IMR-90 (cell line): ENCODE measurements around the gene OR51E2.

Experiments used
- BHLHE40 ChIP-seq: fragments of 150-350 bp; IDR thresholded peaks from 2 replicates; pipeline ENCODE4 v1.6.1; 2016; ENCODE audit warnings: mild to moderate bottlenecking, low read depth, low read length
- CEBPB ChIP-seq: IDR thresholded peaks from 2 replicates; pipeline ENCODE4 v1.6.1; 2012; ENCODE audit warnings: low read depth, low read length, improper control_type of control experiment
- CTCF ChIP-seq: conservative IDR thresholded peaks from 2 replicates; pipeline ENCODE4 v1.5.1; 2012; ENCODE audit warnings: mild to moderate bottlenecking, low read depth, low read length, improper control_type of control experiment
- ELK1 ChIP-seq: fragments of 150-350 bp; IDR thresholded peaks from 2 replicates; pipeline ENCODE4 v1.6.1; 2016; ENCODE audit warnings: low read depth, mild to moderate bottlenecking, low read length, moderate library complexity, borderline replicate concordance
- MAFK ChIP-seq: IDR thresholded peaks from 2 replicates; pipeline ENCODE4 v1.6.1; 2012; ENCODE audit warnings: low read depth, low read length, improper control_type of control experiment
- MAZ ChIP-seq: IDR thresholded peaks from 2 replicates; pipeline ENCODE4 v1.6.1; 2012; ENCODE audit warnings: low read depth, mild to moderate bottlenecking, low read length, improper control_type of control experiment, moderate library complexity, borderline replicate concordance
- MXI1 ChIP-seq: IDR thresholded peaks from 2 replicates; pipeline ENCODE4 v1.6.1; 2012; ENCODE audit warnings: low read depth, mild to moderate bottlenecking, low read length, moderate library complexity, borderline replicate concordance
- POLR2A ChIP-seq: IDR thresholded peaks from 2 replicates; pipeline ENCODE4 v1.6.1; 2012; ENCODE audit warnings: mild to moderate bottlenecking, low read depth, low read length
- RAD21 ChIP-seq: IDR thresholded peaks from 2 replicates; pipeline ENCODE4 v1.6.1; 2012; ENCODE audit warnings: low read length, improper control_type of control experiment
- RCOR1 ChIP-seq: IDR thresholded peaks from 2 replicates; pipeline ENCODE4 v1.6.1; 2012; ENCODE audit warnings: mild to moderate bottlenecking, low read length, improper control_type of control experiment; ENCODE audit not compliant: insufficient replicate concordance
- RFX5 ChIP-seq: IDR thresholded peaks from 2 replicates; pipeline ENCODE4 v1.8.0; 2012; ENCODE audit warnings: low read depth, mild to moderate bottlenecking, low read length, moderate library complexity
- SMC3 ChIP-seq: fragments of 150-350 bp; IDR thresholded peaks from 2 replicates; pipeline ENCODE4 v1.6.1; 2016; ENCODE audit warnings: low read depth, mild to moderate bottlenecking, antibody characterized with exemption, low read length, moderate library complexity
- USF2 ChIP-seq: fragments of 150-350 bp; IDR thresholded peaks from 2 replicates; pipeline ENCODE4 v1.6.1; 2017; ENCODE audit warnings: mild to moderate bottlenecking, antibody characterized with exemption, low read length, low read depth

- no peak for TF ChIP-seq CTCF
- TF ChIP-seq POLR2A = no peak
- no peak for TF ChIP-seq RCOR1
- no peak for TF ChIP-seq BHLHE40
- no peak for TF ChIP-seq MXI1
- no peak for TF ChIP-seq RAD21
- TF ChIP-seq MAFK = no peak
- no peak for TF ChIP-seq SMC3
- no peak for TF ChIP-seq RFX5
- no peak for TF ChIP-seq CEBPB
- TF ChIP-seq USF2 = no peak
- no peak for TF ChIP-seq ELK1
- no peak for TF ChIP-seq MAZ
These were observed 2.2 kb downstream of the OR51E2 start for GRCh38 chr11:4695442-4695841.
